NK-92 (cell line): ENCODE results near the gene DENND1B.
"Not testable (repeated sequence)": the region's sequence is repeated elsewhere in the genome, so short reads cannot be mapped to it uniquely, and the experiment has no call there.

ENCODE experiments used
- DNase-seq: peaks from one replicate; lab custom pipeline; 2025; ENCODE audit not compliant: unreplicated experiment; lab: John Stamatoyannopoulos, UW

The DENND1B gene

GRCh38 chr1:197633447-197634078 is 141.7 kb downstream of the DENND1B start:
- DNase-seq = no peak

- no peak for DNase-seq
These were observed 142.6 kb downstream of the DENND1B start for GRCh38 chr1:197632651-197633050.

GRCh38 chr1:197632005-197632404 is 143.3 kb downstream of the DENND1B start:
- DNase-seq = no peak

- DNase-seq = no peak
These were observed 152.9 kb downstream of the DENND1B start for GRCh38 chr1:197622371-197622770.

- no peak for DNase-seq
These were observed 153.5 kb downstream of the DENND1B start for GRCh38 chr1:197621761-197622160.

- no peak for DNase-seq
These were observed 154.5 kb downstream of the DENND1B start for GRCh38 chr1:197620714-197621163.

- no peak for DNase-seq
These were observed 156.2 kb downstream of the DENND1B start for GRCh38 chr1:197619008-197619640.

- no peak for DNase-seq
These were observed 157.2 kb downstream of the DENND1B start for GRCh38 chr1:197618061-197618460.

GRCh38 chr1:197615693-197616011 is 159.6 kb downstream of the DENND1B start:
- DNase-seq = no peak

- DNase-seq = no peak
These were observed 160.2 kb downstream of the DENND1B start for GRCh38 chr1:197614916-197615692.

GRCh38 chr1:197606168-197606845 is 169.0 kb downstream of the DENND1B start:
- no peak for DNase-seq

- no peak for DNase-seq
These were observed 171.0 kb downstream of the DENND1B start for GRCh38 chr1:197604302-197604701.

GRCh38 chr1:197600751-197601150 is 174.5 kb downstream of the DENND1B start:
- no peak for DNase-seq

- DNase-seq = no peak
These were observed 175.5 kb downstream of the DENND1B start for GRCh38 chr1:197599789-197600188.

- DNase-seq = no peak
These were observed 176.3 kb downstream of the DENND1B start for GRCh38 chr1:197598935-197599334.

GRCh38 chr1:197595304-197595904 is 179.9 kb downstream of the DENND1B start:
- no peak for DNase-seq

- DNase-seq = no peak
These were observed 184.6 kb downstream of the DENND1B start for GRCh38 chr1:197590687-197591086.

GRCh38 chr1:197585809-197586208 is 189.5 kb downstream of the DENND1B start:
- no peak for DNase-seq

GRCh38 chr1:197577580-197577979 is 197.7 kb downstream of the DENND1B start:
- DNase-seq = no peak

GRCh38 chr1:197575531-197575930 is 199.7 kb downstream of the DENND1B start:
- not testable (repeated sequence) for DNase-seq

- no peak for DNase-seq
These were observed 203.1 kb downstream of the DENND1B start for GRCh38 chr1:197572169-197572568.
